LoVo (cell line): ENCODE data around the gene CMTM8.

Experiments
- DNase-seq: peaks from one replicate; pipeline ENCODE4 v3.0.0-alpha.2; 2016; ENCODE audit warnings: low spot score

Gene CMTM8

DNA sequence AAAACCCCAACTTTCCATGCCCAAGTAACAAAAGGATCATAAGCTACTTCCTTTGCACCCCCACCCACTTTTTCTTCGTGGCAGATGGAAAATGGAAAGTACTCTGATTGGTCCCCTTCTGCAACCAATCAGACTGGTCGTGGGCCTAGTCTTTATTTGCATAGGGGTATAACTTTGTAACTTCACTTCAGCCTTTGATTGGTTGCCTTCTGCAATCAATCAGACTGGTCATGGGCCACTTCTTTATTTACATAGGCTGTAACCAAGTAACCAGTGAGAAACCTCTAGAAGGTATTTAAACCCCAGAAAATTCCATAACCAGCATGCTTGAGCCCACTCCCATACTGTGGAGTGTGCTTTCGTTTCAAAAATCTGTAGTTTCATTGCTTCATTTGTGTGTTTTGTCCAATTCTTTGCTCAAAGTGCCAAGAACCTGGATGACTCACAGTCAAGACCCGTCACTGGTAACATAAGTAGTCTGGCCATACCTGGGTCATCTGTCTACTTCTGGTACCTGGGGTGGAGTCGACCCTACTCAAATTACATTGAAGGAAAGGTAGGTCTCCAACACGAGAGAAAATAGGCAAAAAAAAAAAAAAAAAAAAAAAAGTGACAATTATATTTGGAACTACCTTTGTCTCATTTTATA, 41.9 kb downstream of the CMTM8 start:
- DNase-seq: no peak

DNA sequence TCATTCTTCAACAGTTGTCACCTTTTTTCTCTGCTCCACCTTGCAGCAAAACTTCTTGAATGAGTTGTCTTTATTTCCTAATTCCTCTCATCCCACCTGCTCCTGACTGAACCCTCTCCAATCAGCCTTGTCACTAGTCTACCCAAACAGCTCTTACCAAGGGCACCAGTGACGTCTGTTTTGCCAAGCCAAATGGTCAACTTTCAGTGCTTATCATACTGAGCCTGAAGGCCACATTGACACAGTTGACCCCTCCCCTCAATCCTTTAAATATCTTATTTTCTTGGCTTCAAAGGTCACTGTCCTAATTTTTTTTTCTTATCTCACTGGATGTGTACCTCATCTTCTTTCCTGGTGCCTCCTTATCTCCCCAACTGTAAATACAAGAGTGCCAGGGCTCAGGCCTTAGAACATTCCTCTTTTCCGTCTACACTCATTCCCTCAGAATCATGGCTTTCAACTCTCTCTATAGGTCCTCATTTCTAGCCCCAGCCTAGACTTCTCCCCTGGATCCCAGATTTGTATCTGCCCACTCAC, 43.2 kb downstream of the CMTM8 start:
- no peak for DNase-seq

DNA sequence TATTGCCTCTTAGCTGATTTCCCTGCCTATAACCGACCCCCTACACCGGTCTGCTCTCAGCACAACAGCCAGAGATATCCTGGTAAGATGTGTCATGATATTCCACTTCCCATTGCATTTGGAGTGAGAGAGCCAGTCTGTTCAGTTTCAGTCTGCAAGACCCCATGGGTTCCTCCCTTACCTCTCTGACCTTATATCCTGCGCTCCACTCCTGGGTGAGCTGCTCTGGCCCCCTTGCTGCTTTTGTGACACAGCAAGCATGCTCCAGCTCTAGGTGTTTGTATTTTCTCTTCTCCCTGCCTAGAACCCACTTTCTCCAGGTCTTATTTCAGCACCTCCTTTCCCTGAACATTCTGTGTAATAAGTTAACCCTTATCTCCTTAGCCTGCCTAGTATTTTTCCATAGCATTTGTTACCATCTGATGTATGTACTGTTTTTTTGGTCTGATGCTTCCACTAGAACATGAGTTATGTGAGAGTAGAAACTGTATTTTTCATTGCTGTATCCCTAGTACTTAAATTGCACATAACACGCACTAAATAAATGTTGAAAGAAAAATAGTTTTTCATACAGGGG, 44.2 kb downstream of the CMTM8 start:
- DNase-seq: no peak

DNA sequence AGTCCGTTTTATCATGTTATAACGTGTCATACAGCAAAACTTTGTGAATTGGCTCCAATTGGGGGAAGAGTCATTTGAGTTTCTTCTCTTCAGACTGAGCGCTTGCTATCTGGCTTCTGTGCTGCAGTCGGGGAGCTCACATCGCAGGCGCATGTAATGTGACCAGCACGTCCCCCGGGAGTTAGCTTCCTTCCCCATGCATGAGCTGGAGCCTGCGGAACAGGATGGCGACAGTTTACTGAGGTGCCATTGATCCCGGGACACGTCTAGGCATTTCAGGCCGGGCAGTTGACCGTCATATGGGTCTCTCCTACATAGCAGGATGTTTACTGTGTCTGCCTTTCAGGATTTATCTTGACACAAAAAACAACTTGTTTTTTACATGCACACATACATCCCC, 44.8 kb downstream of the CMTM8 start:
- DNase-seq: no peak

DNA sequence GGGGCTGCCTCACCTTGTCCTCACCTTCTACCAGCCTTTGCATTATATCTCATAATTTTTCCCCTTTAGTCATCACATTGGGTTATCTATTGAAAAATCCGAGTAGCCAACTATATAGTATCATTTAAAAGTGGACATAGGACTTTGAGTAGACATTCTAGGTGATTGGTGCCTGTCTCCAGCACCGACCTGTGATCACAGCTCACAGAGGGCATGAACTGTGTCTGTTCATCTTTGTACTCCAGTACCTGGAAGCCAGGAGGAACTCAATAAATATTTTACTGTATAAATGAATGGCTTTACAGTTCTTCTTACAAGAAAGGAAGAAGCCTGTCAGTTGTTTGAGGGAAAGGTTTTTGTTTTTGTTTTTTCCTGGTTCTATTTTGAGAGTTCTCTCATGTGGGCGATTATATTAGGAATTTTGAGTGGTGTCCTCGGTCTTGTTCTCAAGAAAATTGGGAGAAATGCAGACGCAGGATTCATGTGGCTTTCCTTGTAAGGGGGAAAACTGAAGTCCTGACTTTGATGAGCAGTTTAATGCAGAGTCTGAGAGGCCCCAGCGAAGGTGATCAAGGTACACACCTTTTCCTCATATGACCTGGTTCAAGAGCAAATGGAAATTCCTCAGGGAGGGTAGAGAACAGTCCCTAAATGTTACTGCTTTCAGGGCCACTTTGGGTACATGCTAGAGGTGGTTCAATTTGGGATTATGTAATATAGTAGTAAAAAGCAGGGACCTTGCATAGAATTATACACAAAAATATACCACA, 46.1 kb downstream of the CMTM8 start:
- DNase-seq: no peak

DNA sequence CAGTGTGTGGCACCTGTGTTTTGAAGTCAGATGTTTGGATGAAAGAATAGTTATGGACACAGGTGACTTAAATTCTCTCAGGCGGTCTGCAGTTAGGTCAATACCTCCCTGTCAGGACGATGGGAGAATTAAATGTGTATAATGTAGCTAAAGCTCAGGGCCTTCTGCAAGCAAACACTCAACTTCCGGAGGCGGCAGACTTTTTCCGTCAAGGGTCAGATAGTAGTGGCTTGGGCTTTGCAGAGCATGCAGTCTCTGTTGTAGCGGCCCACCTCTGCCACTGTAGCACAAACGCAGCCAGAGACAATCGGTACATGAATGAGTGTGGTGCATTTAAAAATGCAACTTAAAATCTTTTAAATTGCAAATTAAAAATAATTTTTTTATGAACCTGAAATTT, 47.4 kb downstream of the CMTM8 start:
- DNase-seq: no peak

DNA sequence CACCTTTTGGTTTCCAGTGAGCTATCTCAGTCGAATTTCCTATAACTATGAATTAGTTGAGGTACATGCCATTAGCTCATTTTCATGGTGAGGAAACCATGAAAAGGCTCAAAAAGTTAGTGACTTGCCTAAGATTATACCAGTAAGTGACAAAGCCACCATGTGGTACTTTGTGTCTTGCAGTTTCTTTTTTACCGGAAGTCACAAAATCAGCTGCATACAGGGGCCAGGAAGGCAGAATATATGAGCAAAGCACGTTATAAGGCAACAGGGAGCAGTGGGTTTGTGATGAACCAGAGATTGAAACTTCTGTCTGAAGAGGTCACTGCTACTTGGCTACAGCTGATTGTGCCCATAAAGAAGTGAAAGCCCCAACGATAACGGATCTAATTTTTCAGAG, 50.3 kb downstream of the CMTM8 start:
- DNase-seq: no peak

DNA sequence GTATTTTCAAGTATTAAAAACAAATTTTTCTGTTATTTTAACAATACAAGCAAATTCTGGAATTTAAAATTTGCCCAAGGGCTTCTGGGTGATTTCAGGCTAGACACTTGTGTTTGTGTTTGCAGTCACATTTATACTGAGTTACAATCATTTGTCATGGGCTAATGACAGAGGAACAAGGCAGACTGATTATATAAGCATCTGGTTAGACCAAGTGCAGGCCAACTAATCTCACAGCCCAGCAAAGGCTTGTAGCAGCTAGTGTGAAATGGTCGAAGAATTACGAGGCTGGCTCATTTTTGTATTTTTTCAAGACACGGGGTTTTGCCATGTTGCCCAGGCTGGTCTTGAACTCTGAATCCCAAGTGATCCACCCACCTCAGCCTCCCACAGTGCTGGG, 52.1 kb downstream of the CMTM8 start:
- no peak for DNase-seq

DNA sequence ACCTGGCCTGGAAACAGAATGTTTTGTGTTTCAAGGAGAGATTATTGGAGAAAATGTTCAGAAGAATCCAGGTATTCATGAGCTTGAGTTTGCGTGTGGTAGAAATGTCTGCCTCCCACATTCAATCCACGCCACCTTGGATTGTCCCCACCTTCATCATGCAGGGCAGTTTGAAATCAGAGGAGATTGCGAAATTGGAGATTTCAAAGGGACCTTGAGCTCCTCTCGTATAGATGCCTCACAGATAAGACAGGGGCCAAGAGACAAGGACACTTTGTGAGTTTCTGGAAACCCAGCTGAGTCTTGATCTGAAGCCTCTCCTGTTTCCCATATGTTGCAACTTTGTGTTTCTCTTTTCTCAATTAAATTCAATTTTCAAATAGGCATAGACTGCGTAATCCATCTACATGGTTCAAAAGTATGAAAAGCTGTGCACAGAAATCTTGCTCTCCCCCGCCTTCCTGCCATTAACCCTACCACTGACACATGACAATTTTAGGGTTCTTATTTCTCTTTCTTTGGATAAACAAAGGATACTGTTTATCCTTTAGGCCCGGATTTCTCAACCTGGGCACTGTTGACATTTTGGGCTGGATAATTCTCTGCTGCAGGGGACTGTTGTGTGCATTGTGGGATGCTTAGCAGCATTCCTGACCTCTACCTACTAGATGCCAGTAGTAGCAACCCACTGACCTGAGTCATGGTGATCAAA, 53.8 kb downstream of the CMTM8 start:
- DNase-seq: no peak

DNA sequence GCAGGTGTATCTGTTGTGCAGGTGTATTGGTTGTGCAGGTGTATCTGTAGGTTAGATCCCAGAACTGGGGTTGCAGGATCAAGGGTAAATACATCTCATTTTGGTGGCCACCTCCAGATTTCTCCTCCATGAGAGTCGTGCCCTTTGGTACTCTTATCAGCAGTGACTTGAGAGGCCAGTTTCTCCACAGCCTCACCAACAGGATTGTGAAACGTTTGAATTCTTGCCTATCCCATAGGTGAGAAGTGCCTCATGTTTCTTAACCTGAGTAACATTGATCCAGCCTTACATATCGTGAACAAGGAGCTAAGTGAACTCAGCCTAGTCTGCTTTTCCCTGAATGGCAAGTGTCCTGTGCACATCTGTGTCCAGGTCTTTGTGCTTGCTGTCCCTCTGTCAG, 55.4 kb downstream of the CMTM8 start:
- DNase-seq: no peak

DNA sequence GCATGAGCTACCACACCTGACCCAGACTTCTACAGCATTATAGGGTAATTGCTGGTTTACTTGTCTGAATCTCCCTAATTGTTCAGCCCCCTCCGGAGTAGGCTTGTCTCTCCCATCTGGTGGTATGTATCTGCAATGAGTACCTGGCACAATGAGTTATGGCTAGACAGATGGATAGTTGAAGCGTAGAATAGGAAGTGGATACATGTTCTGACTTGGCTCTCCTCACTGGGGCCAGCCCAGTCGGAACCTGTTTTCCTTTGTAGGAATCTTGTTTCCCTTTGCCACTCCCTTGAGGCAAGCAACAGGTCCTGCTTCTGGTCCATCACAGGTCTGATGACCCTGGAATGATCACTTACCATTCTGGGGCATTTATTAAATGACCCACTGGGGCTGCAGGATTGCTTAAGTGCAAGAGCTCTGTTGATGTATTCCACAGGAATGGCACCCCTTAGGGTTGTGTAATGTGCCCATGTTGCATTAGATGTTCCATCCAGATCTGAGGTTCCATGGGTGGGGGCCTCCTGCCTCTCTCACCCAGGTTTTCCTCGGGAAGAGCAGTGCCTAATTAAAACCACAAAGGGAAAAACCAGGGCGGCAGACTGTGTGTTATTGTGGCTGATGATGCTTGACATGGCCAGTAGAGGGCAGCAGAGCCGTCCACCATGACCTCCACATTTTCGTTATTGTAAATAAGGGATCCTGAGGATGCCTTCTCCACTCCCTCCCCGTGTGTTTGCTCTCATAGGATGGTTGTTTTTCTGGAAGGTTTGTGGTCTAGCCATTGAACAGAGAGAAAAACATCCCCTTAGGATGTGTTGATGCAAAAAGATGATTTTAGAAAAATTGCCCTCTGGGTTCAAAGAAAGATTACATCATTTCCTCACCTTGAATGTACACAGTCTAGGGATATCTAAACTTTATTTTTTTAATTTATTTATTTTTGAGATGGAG, 58.0 kb downstream of the CMTM8 start:
- DNase-seq: peak; percentile 70

DNA sequence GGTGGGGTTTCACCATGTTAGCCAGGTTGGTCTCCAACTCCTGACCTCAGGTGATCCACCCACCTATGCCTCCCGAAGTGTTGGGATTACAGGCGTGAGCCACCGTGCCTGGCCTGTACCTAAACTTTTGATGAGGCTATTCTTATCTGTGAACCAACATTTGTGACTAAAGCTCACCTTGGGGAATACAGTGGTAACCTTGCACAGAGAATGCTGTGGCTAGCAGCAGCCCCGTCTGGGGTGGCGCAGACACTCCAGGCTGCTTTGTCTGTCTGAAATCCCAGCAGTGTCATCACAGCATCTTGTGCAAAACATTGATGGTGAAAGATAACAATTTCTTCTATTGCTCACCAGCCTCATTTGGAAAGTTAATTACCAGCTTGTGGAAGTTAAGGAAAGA, 58.9 kb downstream of the CMTM8 start:
- no peak for DNase-seq

DNA sequence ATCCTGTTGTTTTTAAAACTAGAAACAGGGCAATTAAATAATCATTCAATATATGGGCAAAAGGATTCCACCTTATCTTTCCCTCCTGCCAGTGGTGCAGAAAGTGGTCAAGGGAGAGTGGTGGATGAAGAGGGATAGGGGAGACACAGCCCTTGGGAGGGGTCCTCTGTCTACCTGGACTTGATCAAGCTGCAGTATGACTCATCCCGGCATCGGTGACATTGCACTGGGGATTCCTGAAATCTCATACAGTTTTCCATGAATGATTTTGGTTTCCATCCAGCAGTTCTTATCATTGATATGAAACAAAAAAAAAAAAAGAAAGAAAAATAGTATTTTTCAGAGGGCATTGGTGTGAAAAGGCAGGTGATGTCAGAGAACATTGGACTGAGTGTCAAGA, 62.9 kb downstream of the CMTM8 start:
- no peak for DNase-seq

DNA sequence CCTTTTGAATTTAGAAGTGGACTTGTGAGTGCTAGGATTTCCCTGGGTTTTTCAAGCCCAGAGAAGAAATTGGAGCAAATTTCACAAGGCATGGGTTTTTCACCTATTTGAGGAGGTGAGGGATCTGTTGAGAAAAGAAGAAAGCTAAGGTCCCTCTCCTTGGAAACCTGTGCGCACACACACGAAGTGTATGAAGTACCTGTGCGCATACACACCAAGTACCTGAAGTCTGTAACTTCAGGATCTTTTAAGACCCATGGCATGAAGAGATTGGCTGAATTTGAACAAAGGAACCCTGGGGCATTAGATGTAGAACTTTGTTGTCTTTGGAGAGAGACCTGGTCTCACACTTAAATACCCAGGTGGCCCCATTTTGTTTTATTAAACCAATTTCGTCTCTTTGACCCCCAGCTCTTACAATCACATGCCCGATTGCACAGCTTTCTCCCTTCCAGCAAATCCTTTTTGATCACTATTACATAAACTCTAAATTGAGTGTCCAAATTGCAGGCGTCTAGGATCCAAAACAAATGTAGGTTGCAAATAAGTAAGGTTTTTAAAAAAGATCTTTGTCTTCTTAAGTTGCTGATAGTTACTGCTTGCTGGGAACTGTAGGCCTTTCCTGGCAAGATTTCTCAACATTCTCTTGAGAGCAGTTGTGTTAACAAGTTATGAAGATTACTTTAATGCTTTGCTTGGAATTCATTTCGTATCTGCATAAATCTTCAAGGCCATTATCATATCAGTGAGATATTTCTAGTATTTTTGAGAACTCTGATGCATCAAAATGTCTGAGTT, 64.3 kb downstream of the CMTM8 start:
- no peak for DNase-seq

DNA sequence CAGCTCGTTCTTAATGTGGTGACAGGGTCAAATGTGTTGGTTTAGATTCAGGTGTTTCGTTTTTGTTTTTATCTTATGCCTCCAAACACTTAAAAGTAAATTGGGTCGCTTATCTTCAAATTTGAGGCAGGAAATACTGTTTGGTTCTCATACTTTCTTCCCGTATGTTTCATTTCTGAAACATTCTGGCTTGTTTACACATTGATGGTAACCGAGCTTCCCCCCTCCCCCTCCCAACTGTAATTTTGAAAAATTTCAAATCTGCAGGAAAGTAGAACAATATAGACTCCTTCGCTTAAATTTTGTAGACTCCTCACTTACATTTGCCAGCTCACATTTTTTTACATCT, 64.9 kb downstream of the CMTM8 start:
- DNase-seq: no peak

DNA sequence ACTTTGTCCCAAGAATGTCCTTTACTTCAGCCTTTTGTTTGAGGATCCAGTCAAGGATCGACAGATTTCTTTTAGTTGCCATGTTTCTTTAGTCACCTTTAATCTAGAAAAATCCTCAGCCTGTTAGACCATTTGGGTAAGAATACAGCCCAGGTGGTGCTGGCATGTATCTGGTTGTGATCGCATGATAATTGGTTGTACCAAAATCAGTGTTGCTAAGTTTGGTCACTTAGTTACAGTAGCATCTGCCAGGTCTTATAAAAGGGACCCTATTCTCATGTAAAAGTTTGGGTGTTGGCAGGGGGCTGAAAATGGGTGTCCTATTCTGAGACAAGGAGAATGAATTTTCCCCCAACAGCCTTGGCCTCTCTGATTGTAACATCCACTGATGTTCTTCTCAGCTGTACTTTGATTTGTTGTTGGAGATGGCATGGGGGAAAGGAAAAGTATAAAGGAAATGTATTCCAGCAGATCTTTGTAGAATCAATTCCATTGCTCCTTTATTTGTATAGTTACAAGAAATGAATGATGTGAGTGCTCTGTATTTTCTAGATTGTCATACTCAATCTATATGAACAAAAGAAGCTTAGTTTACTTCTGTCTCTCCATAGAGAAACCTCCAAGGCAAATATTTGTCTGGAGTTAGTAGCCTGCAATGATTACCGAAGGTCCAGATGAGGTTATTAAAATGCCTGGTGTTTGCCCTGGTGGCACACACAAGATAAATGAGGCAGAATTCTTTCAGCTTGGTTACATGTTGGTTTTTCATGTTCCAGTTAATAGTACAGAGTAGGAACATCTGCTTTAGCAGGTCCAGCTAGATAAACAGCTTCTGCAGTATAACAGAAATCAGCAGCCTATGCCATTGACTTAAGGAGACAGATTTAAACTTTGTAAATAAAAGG, 65.7 kb downstream of the CMTM8 start:
- no peak for DNase-seq

DNA sequence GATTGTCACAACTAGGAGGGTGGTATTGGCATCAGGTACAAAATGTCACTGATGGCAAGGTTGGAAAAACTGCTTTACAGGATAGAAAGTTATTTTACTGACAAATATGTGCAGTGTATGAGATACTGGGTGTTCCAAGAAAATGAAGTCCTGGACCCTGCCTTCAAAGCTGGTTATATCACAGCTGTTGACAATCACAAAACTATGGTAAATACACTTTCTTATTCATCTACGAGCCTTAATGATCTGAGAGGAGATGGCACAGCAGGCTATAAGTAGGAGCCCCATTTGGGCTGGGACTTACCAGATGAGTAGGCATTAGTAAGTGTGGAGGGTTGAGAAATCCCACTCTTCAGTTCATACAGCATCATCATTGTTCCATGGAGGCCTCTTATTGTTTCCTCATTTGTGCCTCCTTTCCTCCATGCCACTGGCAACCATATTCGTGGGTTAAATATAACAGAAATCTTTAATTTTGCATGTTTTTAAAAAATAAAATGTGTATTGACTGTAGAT, 66.9 kb downstream of the CMTM8 start:
- DNase-seq: no peak

DNA sequence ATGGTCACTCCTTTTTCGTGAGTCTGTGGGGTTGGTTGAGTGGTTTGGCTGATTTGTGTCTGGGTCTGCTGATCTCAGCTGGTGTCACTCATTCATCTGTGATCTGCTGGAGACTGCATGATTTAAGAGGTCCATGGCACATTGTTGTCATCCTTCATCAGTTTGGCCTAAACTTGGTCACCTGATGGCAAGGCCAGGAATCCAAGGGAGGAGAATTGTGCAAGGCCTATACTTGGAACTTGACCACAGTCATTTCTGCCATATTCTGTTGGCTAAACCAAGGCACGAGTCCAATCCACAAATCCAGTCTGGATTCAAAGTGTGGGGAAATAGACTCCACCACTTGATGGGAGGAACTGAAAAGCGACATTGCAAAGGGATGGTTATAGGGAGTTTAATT, 67.6 kb downstream of the CMTM8 start:
- no peak for DNase-seq

DNA sequence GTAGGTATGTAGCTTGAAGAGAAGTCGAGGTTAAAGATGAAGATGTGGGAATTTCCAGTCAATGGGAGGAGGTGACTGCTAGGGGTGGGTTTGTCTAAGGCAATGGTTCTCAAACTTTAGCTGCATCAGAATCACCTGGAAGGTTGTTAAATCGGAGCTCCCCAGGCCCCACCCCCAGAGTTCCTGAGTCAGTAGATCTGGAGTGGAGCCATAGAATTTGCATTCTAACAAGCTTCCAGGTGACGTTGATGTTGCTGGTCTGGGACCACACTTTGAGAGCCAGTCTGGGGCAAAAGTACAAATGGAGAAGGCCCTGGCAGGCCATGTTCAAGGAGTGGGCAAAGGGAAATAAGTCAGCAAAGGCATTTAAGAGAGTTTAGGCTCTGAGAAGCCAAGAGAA, 69.1 kb downstream of the CMTM8 start:
- DNase-seq: no peak

DNA sequence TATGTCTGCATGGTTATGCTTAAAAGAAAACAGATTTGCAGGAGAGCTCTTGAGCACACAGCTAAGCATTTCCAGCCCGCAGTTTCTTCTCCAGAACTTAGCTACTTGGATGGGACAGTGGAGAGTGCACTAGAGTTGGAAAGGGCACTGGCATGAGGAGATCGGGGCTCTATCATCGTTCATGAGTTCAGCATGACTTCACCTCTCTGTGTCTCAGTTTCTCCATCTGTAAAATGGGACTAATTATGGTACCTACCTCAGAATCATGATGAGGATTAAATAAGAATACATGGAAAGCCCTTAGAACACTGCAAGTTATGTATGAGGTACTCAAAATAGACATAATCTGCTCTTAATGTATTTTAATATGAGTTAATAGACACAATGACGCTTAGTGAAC, 69.9 kb downstream of the CMTM8 start:
- no peak for DNase-seq
